Measurements from ENCODE around the gene SHMT2.

The SHMT2 gene

DNA sequence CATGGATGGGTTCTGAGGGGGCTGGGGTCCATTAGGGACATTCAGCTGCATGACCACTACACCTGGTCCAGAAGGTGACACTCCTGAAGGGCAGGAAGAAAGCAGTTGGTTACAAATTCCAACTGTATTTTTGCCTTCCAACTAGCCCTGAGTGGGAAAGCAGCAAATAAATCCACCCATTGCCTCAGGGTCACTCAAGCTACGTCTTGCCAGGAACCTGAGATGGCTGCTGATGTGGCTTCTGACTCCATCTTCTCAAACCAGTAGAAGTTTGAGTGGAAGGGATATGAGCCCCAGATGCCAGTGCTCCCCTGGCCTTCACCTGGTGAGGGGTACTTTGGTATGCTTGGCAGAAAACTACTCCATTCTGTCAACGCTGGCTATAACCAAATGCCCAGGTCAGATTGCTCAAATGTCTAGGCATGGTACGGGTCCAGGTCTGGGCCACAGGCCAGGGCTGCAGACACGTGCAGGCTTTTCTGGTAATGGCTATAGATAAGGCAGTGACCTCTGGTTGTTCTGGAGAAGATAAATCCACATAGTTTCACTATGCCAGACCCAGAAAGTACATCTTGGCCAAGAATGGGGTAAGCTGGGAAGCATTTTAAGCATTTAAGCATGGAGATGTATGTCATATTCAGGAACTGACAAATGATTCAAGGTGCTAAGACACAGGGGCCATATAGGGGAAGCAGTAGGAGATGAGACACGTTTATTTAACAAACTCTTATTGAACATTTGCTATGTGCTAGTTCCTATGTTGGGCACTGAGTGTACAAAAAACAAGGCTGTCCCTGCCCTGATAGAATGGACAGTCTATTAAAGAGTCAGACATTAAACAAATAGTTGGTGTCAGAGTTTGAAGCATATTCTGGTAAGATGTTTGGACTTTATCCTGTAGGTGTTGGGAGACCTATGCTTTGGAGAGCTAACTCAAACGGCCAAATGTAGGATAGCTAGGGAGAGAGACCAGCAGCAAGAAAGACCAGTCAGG lies 29.8 kb downstream of the SHMT2 start:
- ATAC-seq, result no peak
- TF ChIP-seq, protein P1, sequence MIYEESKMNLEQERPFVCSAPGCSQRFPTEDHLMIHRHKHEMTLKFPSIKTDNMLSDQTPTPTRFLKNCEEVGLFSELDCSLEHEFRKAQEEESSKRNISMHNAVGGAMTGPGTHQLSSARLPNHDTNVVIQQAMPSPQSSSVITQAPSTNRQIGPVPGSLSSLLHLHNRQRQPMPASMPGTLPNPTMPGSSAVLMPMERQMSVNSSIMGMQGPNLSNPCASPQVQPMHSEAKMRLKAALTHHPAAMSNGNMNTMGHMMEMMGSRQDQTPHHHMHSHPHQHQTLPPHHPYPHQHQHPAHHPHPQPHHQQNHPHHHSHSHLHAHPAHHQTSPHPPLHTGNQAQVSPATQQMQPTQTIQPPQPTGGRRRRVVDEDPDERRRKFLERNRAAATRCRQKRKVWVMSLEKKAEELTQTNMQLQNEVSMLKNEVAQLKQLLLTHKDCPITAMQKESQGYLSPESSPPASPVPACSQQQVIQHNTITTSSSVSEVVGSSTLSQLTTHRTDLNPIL (CRISPR knock-in tag; IDR thresholded peaks at IDR 0.05; ENCODE audit: low read depth), result no peak
- TF ChIP-seq, protein P2, sequence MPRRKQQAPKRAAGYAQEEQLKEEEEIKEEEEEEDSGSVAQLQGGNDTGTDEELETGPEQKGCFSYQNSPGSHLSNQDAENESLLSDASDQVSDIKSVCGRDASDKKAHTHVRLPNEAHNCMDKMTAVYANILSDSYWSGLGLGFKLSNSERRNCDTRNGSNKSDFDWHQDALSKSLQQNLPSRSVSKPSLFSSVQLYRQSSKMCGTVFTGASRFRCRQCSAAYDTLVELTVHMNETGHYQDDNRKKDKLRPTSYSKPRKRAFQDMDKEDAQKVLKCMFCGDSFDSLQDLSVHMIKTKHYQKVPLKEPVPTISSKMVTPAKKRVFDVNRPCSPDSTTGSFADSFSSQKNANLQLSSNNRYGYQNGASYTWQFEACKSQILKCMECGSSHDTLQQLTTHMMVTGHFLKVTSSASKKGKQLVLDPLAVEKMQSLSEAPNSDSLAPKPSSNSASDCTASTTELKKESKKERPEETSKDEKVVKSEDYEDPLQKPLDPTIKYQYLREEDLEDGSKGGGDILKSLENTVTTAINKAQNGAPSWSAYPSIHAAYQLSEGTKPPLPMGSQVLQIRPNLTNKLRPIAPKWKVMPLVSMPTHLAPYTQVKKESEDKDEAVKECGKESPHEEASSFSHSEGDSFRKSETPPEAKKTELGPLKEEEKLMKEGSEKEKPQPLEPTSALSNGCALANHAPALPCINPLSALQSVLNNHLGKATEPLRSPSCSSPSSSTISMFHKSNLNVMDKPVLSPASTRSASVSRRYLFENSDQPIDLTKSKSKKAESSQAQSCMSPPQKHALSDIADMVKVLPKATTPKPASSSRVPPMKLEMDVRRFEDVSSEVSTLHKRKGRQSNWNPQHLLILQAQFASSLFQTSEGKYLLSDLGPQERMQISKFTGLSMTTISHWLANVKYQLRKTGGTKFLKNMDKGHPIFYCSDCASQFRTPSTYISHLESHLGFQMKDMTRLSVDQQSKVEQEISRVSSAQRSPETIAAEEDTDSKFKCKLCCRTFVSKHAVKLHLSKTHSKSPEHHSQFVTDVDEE (CRISPR knock-in tag; IDR thresholded peaks at IDR 0.05), result 0 out of 2 replicates have a peak, but pooled peaks have one; percentile 41
- peak; percentile 61 for TF ChIP-seq ISL1 (CRISPR knock-in tag; IDR thresholded peaks at IDR 0.05)
- peak; percentile 24; the same call in 1 of the 2 replicates for TF ChIP-seq TCF4 (CRISPR knock-in tag; IDR thresholded peaks at IDR 0.05; ENCODE audit: borderline replicate concordance)

DNA sequence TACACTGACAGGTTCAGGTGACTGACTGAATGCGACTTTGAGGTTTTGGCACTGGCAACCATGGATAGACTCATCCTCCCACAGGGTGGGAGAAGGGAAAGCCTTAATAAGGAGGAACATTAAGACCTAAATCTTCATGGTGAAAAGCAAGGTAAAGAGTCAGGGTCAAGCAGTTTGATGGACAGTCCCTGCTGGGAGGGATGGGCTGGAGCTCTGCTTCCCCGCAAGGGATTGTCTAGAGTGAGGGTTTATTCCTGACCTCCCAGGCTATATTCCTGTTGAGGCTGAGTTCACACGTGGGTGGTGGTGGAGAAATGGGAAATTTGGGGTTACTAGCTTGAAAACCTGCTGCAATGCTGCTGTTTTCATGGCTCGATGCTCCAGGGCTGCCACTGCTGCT lies 30.9 kb downstream of the SHMT2 start:
- ATAC-seq, result no peak
- TF ChIP-seq, protein P3, sequence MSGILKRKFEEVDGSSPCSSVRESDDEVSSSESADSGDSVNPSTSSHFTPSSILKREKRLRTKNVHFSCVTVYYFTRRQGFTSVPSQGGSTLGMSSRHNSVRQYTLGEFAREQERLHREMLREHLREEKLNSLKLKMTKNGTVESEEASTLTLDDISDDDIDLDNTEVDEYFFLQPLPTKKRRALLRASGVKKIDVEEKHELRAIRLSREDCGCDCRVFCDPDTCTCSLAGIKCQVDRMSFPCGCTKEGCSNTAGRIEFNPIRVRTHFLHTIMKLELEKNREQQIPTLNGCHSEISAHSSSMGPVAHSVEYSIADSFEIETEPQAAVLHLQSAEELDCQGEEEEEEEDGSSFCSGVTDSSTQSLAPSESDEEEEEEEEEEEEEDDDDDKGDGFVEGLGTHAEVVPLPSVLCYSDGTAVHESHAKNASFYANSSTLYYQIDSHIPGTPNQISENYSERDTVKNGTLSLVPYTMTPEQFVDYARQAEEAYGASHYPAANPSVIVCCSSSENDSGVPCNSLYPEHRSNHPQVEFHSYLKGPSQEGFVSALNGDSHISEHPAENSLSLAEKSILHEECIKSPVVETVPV (CRISPR knock-in tag; IDR thresholded peaks at IDR 0.05), result no peak
- TF ChIP-seq BACH2 (CRISPR knock-in tag; IDR thresholded peaks at IDR 0.05; ENCODE audit: borderline replicate concordance) (no peak), ZC3H10 (CRISPR knock-in tag; IDR thresholded peaks at IDR 0.05) (no peak), ZFP30 (CRISPR knock-in tag; IDR thresholded peaks at IDR 0.05) (no peak), ZNF70 (CRISPR knock-in tag; IDR thresholded peaks at IDR 0.05) (no peak), ESRRG (CRISPR knock-in tag; IDR thresholded peaks at IDR 0.05) (no peak), GLIS3 (CRISPR knock-in tag; IDR thresholded peaks at IDR 0.05) (no peak), SNAI2 (CRISPR knock-in tag; IDR thresholded peaks at IDR 0.05) (no peak), TOX (CRISPR knock-in tag; IDR thresholded peaks at IDR 0.05; ENCODE audit: borderline replicate concordance) (no peak)

DNA sequence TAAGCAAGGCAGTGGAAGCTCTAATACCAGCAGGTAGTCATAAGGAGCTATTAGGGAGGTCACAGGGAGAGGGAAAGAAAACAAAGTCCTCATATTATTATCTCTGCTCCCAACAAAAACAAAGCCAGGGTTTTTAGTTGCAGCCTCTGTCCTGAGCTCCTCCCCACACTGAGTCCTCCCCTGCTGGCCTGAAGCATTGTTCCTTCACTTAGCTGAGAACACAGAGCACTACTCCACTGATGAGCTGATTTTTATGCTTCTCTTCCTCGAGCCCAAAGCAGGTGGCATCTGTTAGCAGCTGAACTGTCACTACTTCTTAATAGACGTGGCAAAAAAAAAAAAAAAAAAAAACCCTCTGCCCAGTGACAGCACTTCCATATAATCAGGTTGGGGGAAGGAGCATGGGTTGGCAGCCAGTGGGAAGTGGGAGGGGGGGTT lies 31.9 kb downstream of the SHMT2 start:
- no peak for ATAC-seq
- no peak for TF ChIP-seq SNAI2 (CRISPR knock-in tag; IDR thresholded peaks at IDR 0.05)
- TF ChIP-seq ZNF565 (CRISPR knock-in tag; conservative IDR thresholded peaks at IDR 0.05; ENCODE audit: low read depth), result no peak
- TF ChIP-seq, protein P3 (CRISPR knock-in tag; IDR thresholded peaks at IDR 0.05), result no peak
- TF ChIP-seq, protein P4, sequence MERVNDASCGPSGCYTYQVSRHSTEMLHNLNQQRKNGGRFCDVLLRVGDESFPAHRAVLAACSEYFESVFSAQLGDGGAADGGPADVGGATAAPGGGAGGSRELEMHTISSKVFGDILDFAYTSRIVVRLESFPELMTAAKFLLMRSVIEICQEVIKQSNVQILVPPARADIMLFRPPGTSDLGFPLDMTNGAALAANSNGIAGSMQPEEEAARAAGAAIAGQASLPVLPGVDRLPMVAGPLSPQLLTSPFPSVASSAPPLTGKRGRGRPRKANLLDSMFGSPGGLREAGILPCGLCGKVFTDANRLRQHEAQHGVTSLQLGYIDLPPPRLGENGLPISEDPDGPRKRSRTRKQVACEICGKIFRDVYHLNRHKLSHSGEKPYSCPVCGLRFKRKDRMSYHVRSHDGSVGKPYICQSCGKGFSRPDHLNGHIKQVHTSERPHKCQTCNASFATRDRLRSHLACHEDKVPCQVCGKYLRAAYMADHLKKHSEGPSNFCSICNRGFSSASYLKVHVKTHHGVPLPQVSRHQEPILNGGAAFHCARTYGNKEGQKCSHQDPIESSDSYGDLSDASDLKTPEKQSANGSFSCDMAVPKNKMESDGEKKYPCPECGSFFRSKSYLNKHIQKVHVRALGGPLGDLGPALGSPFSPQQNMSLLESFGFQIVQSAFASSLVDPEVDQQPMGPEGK (CRISPR knock-in tag; IDR thresholded peaks at IDR 0.05; ENCODE audit: borderline replicate concordance), result no peak
- no peak for TF ChIP-seq CSDC2 (CRISPR knock-in tag; IDR thresholded peaks at IDR 0.05)
- TF ChIP-seq, protein P2 (CRISPR knock-in tag; IDR thresholded peaks at IDR 0.05), result no peak
- no peak for TF ChIP-seq ZFP30 (CRISPR knock-in tag; IDR thresholded peaks at IDR 0.05)
- TF ChIP-seq ESRRG (CRISPR knock-in tag; IDR thresholded peaks at IDR 0.05), result no peak
